ENCODE data around the gene MBD1. TPM values are rescaled to one million over a fixed set of nuclear protein-coding genes. Genes with fewer than 3 reads are reported as not detected.
"Not testable (repeated sequence)": the region's sequence is repeated elsewhere in the genome, so short reads cannot be mapped to it uniquely, and the experiment has no call there.

The MBD1 gene
- total RNA-seq, 1 experiment from 2014 or later, result 43.5 TPM

DNA sequence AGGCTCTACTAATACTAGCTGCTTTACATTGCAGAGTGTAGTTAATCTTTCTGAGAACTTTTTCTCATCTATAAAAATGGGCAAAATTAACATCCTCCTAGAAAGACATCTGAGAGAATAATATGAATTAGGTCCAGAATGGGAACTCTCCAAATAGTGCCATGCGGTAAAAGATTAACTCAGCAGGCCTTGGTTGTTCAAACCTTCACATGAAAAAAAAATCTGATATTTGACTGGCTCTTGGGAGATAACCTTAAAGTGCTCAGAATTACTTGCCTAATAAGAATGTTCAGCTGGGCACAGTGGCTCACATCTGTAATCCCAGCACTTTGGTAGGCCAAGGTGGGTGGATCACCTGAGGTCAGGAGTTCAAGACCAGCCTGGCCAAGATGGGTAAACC is 11.7 kb upstream of the MBD1 start:
- no TSS peak for BruUV-seq (replicated peaks)
- Histone ChIP-seq H2AFZ (no peak overlapping the region), H3K27ac (no peak overlapping the region), H3K4me2 (no peak overlapping the region), H3K9me3 (ENCODE audit: insufficient read depth, low read depth) (no peaks in the 10 kb centered on the region), H3K9me2 (ENCODE audit: insufficient read depth) (no peaks in the 10 kb centered on the region), H3K27me3 (ENCODE audit: insufficient read depth, low read depth) (no peaks in the 10 kb centered on the region), H3K79me2 (ENCODE audit: low read depth) (no peaks in the 10 kb centered on the region), H4K20me1 (ENCODE audit: insufficient read depth) (no peaks in the 10 kb centered on the region), H3F3A (ENCODE audit: insufficient read depth, low read depth) (no peaks in the 10 kb centered on the region), H3K36me3 (ENCODE audit: low read depth) (no peaks in the 10 kb centered on the region), H3K4me3 (no peak overlapping the region), H3K4me1 (replicated peaks; ENCODE audit: insufficient read depth) (0 out of 2 replicates have a peak, but pooled peaks cover 5% of the 10 kb centered on the region)
- intact Hi-C loops (cut with micrococcal nuclease; ENCODE audit: unreplicated experiment), result no loop called here
- POLR2A ChIA-PET (ENCODE audit: unreplicated experiment), result no interaction called here
- TF ChIP-seq, protein P1, sequence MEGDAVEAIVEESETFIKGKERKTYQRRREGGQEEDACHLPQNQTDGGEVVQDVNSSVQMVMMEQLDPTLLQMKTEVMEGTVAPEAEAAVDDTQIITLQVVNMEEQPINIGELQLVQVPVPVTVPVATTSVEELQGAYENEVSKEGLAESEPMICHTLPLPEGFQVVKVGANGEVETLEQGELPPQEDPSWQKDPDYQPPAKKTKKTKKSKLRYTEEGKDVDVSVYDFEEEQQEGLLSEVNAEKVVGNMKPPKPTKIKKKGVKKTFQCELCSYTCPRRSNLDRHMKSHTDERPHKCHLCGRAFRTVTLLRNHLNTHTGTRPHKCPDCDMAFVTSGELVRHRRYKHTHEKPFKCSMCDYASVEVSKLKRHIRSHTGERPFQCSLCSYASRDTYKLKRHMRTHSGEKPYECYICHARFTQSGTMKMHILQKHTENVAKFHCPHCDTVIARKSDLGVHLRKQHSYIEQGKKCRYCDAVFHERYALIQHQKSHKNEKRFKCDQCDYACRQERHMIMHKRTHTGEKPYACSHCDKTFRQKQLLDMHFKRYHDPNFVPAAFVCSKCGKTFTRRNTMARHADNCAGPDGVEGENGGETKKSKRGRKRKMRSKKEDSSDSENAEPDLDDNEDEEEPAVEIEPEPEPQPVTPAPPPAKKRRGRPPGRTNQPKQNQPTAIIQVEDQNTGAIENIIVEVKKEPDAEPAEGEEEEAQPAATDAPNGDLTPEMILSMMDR (conservative IDR thresholded peaks at IDR 0.05), result no peak
- TF ChIP-seq EZH2 (IDR thresholded peaks at IDR 0.05; ENCODE audit: low read depth), result no peak
- CTCF ChIA-PET, result no interaction called here
- DNase-seq, result no peak

DNA sequence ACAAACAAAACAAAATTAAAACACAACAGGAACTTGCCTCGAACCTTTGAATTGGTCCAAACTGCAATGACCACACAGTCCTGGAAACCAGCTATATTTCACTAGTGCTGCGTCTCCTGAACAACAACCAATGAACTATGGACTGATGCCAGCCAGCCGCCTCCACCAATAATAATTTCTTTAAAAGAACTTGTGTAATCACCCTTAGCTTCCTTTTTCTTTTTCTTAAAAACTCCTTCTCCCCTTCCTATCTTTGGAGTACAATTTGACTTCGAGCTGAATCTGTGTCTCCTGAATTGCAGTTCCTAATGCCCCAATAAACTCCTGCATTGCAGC is 7.8 kb upstream of the MBD1 start:
- H3K9me2 ChIP-seq (ENCODE audit: insufficient read depth), result no peaks in the 10 kb centered on the region
- H3K9me3 ChIP-seq (ENCODE audit: insufficient read depth, low read depth), result no peaks in the 10 kb centered on the region
- intact Hi-C loops (cut with micrococcal nuclease; ENCODE audit: unreplicated experiment), result no loop called here
- ChIA-PET CTCF (no interaction called here), POLR2A (ENCODE audit: unreplicated experiment) (no interaction called here)
- H2AFZ ChIP-seq, result no peak overlapping the region
- H4K20me1 ChIP-seq (ENCODE audit: insufficient read depth), result no peaks in the 10 kb centered on the region
- H3K79me2 ChIP-seq (ENCODE audit: low read depth), result peaks cover 17% of the 10 kb centered on the region
- BruUV-seq (replicated peaks), result no TSS peak
- no peak overlapping the region for H3K4me3 ChIP-seq
- peak overlapping the region; percentile 82 for H3K4me2 ChIP-seq
- H3K27ac ChIP-seq, result no peak overlapping the region
- peaks cover 2% of the 10 kb centered on the region; the same call in 1 of the 2 replicates for H3F3A ChIP-seq (ENCODE audit: insufficient read depth, low read depth)
- H3K27me3 ChIP-seq (ENCODE audit: insufficient read depth, low read depth), result no peaks in the 10 kb centered on the region
- H3K36me3 ChIP-seq (ENCODE audit: low read depth), result no peaks in the 10 kb centered on the region
- 0 out of 2 replicates have a peak, but pooled peaks cover 12% of the 10 kb centered on the region for H3K4me1 ChIP-seq (replicated peaks; ENCODE audit: insufficient read depth)
- no peak for TF ChIP-seq EZH2 (IDR thresholded peaks at IDR 0.05; ENCODE audit: low read depth)
- TF ChIP-seq, protein P1 (conservative IDR thresholded peaks at IDR 0.05), result no peak
- DNase-seq, result no peak

DNA sequence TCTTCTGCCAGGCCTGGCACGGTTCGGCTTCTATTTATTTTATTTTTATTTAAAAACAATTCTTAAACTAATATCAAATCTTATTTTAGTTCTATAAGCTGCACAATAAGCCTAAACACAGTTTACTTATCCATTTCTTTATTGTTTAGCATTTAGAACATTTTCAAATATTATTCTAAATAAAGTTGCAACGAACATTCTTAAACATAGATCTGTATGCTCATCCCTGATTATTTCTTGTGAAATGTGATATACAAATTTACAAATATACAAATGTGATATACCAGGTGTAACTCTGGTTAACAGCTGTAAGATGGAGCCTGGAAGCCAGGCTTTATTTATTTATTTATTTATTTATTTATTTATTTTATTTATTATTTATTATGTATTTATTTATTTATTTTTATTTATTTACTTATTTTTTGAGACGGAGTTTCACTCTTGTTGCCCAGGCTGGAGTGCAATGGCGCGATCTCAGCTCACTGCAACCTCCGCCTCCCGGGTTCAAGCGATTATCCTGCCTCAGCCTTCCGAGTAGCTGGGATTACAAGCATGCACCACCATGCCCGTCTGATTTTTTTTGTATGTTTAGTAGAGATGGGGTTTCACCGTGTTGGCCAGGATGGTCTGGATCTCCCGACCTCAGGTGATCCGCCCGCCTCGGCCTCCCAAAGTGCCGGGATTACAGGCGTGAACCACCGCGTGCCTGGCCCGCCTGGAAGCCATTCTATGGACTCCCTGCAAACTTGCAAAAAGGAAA is 7.2 kb upstream of the MBD1 start:
- H3K27me3 ChIP-seq (ENCODE audit: insufficient read depth, low read depth); DNase-seq; H3K9me3 ChIP-seq (ENCODE audit: insufficient read depth, low read depth); POLR2A ChIA-PET (ENCODE audit: unreplicated experiment); H3F3A ChIP-seq (ENCODE audit: insufficient read depth, low read depth); CTCF ChIA-PET; H3K9me2 ChIP-seq (ENCODE audit: insufficient read depth); H3K36me3 ChIP-seq (ENCODE audit: low read depth); BruUV-seq (replicated peaks); H4K20me1 ChIP-seq (ENCODE audit: insufficient read depth): not testable (repeated sequence)
- Histone ChIP-seq H3K4me3 (peak overlapping the region; percentile 96), H3K4me2 (peak overlapping the region; percentile 82), H3K79me2 (ENCODE audit: low read depth) (peaks cover 17% of the 10 kb centered on the region), H3K4me1 (replicated peaks; ENCODE audit: insufficient read depth) (0 out of 2 replicates have a peak, but pooled peaks cover 12% of the 10 kb centered on the region), H2AFZ (peak overlapping the region; percentile 98), H3K27ac (peak overlapping the region; percentile 72)
- intact Hi-C loops (cut with micrococcal nuclease; ENCODE audit: unreplicated experiment), result loop anchor here (1.0 kb wide), 1 partner anchor 69 kb away; no protein-coding TSS in a partner anchor
